GM23248 (cell line): ENCODE results near the gene MIOS. TPM values are rescaled to one million over a fixed set of nuclear protein-coding genes. Genes with fewer than 3 reads are reported as not detected.

Source experiments
- DNase-seq: peaks from one replicate; pipeline ENCODE4 v3.0.0-alpha.2; 2015
- H2AFZ ChIP-seq: fragments of 200-600 bp; sonication (generic); 2 replicates; pipeline ENCODE4 v1.6.1; 2016; ENCODE audit warnings: antibody characterized with exemption
- H3F3A ChIP-seq: fragments of 200-600 bp; sonication (generic); 2 replicates; pipeline ENCODE4 v1.6.1; 2016; ENCODE audit warnings: mild to moderate bottlenecking, antibody characterized with exemption, mixed run types; ENCODE audit not compliant: insufficient read depth
- H3K27ac ChIP-seq: fragments of 200-600 bp; sonication (generic); 2 replicates; pipeline ENCODE4 v1.5.1; 2016; ENCODE audit warnings: mild to moderate bottlenecking
- H3K27me3 ChIP-seq: fragments of 200-600 bp; sonication (generic); replicated peaks from 2 replicates; pipeline ENCODE4 v1.6.1; 2016; ENCODE audit warnings: mild to moderate bottlenecking; ENCODE audit not compliant: insufficient read depth
- H3K36me3 ChIP-seq: fragments of 200-600 bp; sonication (generic); 2 replicates; pipeline ENCODE4 v1.6.1; 2016; ENCODE audit warnings: low read depth, mild to moderate bottlenecking
- H3K4me1 ChIP-seq: fragments of 200-600 bp; sonication (generic); 2 replicates; pipeline ENCODE4 v1.6.1; 2016; ENCODE audit warnings: mild to moderate bottlenecking; ENCODE audit not compliant: insufficient read depth
- H3K4me2 ChIP-seq: fragments of 200-600 bp; sonication (generic); one replicate; pipeline ENCODE4 v1.6.1; 2016; ENCODE audit warnings: mild to moderate bottlenecking; ENCODE audit not compliant: unreplicated experiment
- H3K4me3 ChIP-seq: fragments of 200-600 bp; sonication (generic); 2 replicates; pipeline ENCODE4 v1.5.1; 2016; ENCODE audit warnings: mild to moderate bottlenecking
- H3K79me2 ChIP-seq: fragments of 200-600 bp; sonication (generic); 2 replicates; pipeline ENCODE4 v1.6.1; 2016; ENCODE audit warnings: mild to moderate bottlenecking; ENCODE audit not compliant: insufficient read depth
- H3K9ac ChIP-seq: fragments of 200-600 bp; sonication (generic); 2 replicates; pipeline ENCODE4 v1.6.1; 2016; ENCODE audit warnings: mild to moderate bottlenecking
- H3K9me2 ChIP-seq: fragments of 200-600 bp; sonication (generic); 2 replicates; pipeline ENCODE4 v1.6.1; 2016; ENCODE audit warnings: mixed run types, mild to moderate bottlenecking, moderate library complexity; ENCODE audit not compliant: insufficient read depth
- H3K9me3 ChIP-seq: fragments of 200-600 bp; sonication (generic); one replicate; pipeline ENCODE4 v1.6.1; 2017; ENCODE audit warnings: low read depth
- H4K20me1 ChIP-seq: fragments of 200-600 bp; sonication (generic); 2 replicates; pipeline ENCODE4 v1.6.0; 2016; ENCODE audit not compliant: insufficient read depth
- EZH2 ChIP-seq: fragments of 200-600 bp; sonication (generic); IDR thresholded peaks from 2 replicates; pipeline ENCODE4 v1.6.1; 2018; ENCODE audit warnings: antibody characterized with exemption, mild to moderate bottlenecking; ENCODE audit not compliant: insufficient read depth, poor library complexity, severe bottlenecking
- EZH2phosphoT487 ChIP-seq: fragments of 200-600 bp; sonication (generic); IDR thresholded peaks from 2 replicates; pipeline ENCODE4 v1.6.1; 2018; ENCODE audit warnings: antibody characterized with exemption, moderate library complexity, mild to moderate bottlenecking, low read depth; ENCODE audit not compliant: insufficient read depth
- WGBS, 2 experiments: methylation state at CpG; one replicate each; pipeline ENCODE4 v1.1.6; 2015 to 2017; ENCODE audit warnings: low lambda C conversion rate in 2 of 2, low coverage in 1 of 2; ENCODE audit errors: missing lambda C conversion rate in 2 of 2; 5-methylcytosine and 5-hydroxymethylcytosine counted together
- in situ Hi-C: fragments of 300-500 bp; cut with MboI; formaldehyde crosslinking; loops from 2 replicates; pipeline ENCODE4 v1.15.0; 2020
- polyA plus RNA-seq: library from polyadenylated mRNA; unstranded; fragments of >200 nt; fragmentation: Nextera tagmentation; extraction: Ambion mirVana; gene quantifications from 2 replicates; pipeline ENCODE4 v1.2.1, GENCODE V29; 2016
- total RNA-seq: library from RNA; depleted of rRNA; stranded (reverse); fragments of >200 nt; shearing (Covaris generic); gene quantifications from 2 replicates; pipeline ENCODE4 v1.2.3, GENCODE V29; 2014

Gene MIOS
- total and polyA plus RNA-seq, 2 experiments from 2014 or later = 13.3 to 29.7 TPM

- H3K27me3 ChIP-seq = no peaks in the 10 kb centered on the region
- H3K9me2 ChIP-seq = no peaks in the 10 kb centered on the region
- no peak overlapping the region for H3K9ac ChIP-seq
- no peaks in the 10 kb centered on the region for H3K4me1 ChIP-seq
- no peak overlapping the region for H3K27ac ChIP-seq
- no peaks in the 10 kb centered on the region; the same call in 1 of the 2 replicates for H3K36me3 ChIP-seq
- in situ Hi-C loops = no loop called here
- 100% methylated on average over 1 of the region's 1 CpG for WGBS, 2 experiments
- no peak overlapping the region for H3K4me2 ChIP-seq
- no peaks in the 10 kb centered on the region for H3F3A ChIP-seq
- no peak for DNase-seq
- no peak overlapping the region for H3K4me3 ChIP-seq
- H3K79me2 ChIP-seq = peaks cover 44% of the 10 kb centered on the region
- no peaks in the 10 kb centered on the region for H4K20me1 ChIP-seq
- no peaks in the 10 kb centered on the region for H3K9me3 ChIP-seq
- H2AFZ ChIP-seq = no peak overlapping the region
- no peak for TF ChIP-seq EZH2phosphoT487
- no peak for TF ChIP-seq EZH2
Observed at GRCh38 chr7:7577888-7578287, 11.2 kb downstream of the MIOS start.

- H3K9me2 ChIP-seq = no peaks in the 10 kb centered on the region
- in situ Hi-C loops = no loop called here
- H3F3A ChIP-seq = no peaks in the 10 kb centered on the region
- no peaks in the 10 kb centered on the region for H3K36me3 ChIP-seq
- no peaks in the 10 kb centered on the region for H3K27me3 ChIP-seq
- H3K4me1 ChIP-seq = no peaks in the 10 kb centered on the region
- no peak overlapping the region for H3K9ac ChIP-seq
- WGBS, 2 experiments = 98 to 100% methylated on average over 3 of the region's 3 CpGs
- DNase-seq = no peak
- no peak overlapping the region for H2AFZ ChIP-seq
- H3K4me3 ChIP-seq = no peak overlapping the region
- no peak overlapping the region for H3K27ac ChIP-seq
- no peaks in the 10 kb centered on the region for H3K9me3 ChIP-seq
- no peak overlapping the region for H3K4me2 ChIP-seq
- peaks cover 26% of the 10 kb centered on the region for H3K79me2 ChIP-seq
- H4K20me1 ChIP-seq = no peaks in the 10 kb centered on the region
- no peak for TF ChIP-seq EZH2phosphoT487
- no peak for TF ChIP-seq EZH2
Observed at GRCh38 chr7:7579638-7580037, 13.0 kb downstream of the MIOS start.

DNA sequence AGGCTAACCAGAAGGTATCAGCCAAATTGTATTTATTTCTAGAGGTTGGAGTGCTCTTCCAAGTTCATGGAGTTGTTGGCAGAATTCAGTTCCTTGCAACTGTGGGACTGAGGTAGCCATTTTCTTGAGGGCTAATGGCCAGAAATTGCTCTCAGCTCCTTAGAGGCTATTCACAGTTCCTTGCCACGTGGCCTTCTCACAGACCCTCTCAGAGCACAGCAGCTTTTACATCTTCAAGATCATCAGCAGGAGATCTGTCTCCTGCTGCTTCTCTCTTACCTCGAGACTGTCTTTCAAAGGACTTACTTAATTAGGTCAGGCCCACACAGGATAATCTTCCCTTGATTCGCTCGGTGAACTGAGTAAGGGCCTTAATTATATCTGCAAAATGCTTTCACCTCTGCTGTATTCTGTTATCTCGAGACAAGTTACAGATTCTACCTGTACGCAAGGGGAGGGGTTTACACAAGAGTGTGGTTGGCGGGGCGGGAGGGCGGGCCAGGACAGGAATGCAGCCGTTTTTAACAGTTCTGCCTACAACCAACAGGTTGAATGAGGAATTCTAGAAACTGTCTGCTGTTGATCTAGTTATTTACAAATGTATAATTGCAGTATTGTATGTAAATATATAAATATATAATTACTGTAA is 15.0 kb downstream of the MIOS start:
- Histone ChIP-seq H3K36me3 (no peaks in the 10 kb centered on the region), H3K4me2 (no peak overlapping the region), H4K20me1 (no peaks in the 10 kb centered on the region), H3F3A (no peaks in the 10 kb centered on the region), H3K9me2 (no peaks in the 10 kb centered on the region), H3K4me1 (no peaks in the 10 kb centered on the region), H2AFZ (no peak overlapping the region), H3K9me3 (no peaks in the 10 kb centered on the region), H3K27me3 (no peaks in the 10 kb centered on the region), H3K9ac (no peak overlapping the region), H3K27ac (no peak overlapping the region), H3K4me3 (no peak overlapping the region), H3K79me2 (peaks cover 6% of the 10 kb centered on the region; the same call in 1 of the 2 replicates)
- DNase-seq = no peak
- TF ChIP-seq EZH2phosphoT487 (no peak), EZH2 (no peak)
- in situ Hi-C loops = no loop called here
- WGBS, 2 experiments = 91 to 93% methylated on average over 10 of the region's 10 CpGs

DNA sequence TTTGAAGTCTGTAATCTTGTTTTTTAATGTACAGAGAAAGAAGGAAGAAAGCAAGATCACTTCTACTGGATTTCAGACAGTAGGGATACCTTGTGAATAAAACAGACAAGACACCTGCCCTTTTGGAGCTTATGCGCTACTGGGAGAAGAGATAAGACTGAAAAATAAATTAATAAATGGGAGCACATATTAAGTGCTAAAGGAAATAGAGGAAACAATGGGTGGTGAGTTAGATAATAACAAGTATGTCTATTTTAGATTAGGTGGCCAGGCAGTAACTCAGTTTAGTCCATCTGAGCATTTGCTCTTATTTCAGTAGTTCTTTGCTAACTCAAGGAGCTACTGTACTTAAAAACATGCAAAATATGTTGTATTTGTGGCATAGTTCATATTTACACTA is 15.9 kb downstream of the MIOS start:
- H3K4me1 ChIP-seq = no peaks in the 10 kb centered on the region
- TF ChIP-seq EZH2 = no peak
- no peak for TF ChIP-seq EZH2phosphoT487

More for the DNA sequence above, 15.9 kb downstream of the MIOS start:
- Histone ChIP-seq H3K4me2 (no peak overlapping the region), H3K27me3 (no peaks in the 10 kb centered on the region), H3F3A (no peaks in the 10 kb centered on the region), H3K4me3 (no peak overlapping the region), H3K9me3 (no peaks in the 10 kb centered on the region), H3K79me2 (no peaks in the 10 kb centered on the region; the same call in 1 of the 2 replicates), H3K9me2 (no peaks in the 10 kb centered on the region), H2AFZ (no peak overlapping the region), H3K27ac (no peak overlapping the region), H3K36me3 (no peaks in the 10 kb centered on the region), H4K20me1 (no peaks in the 10 kb centered on the region), H3K9ac (no peak overlapping the region)
- 100% methylated on average over 1 of the region's 1 CpG for WGBS, 2 experiments
- in situ Hi-C loops = no loop called here
- DNase-seq = no peak
